OCI-LY1 (cell line): ENCODE results near the gene SAA2.

Experiments
- H2AFZ ChIP-seq: fragments of 200-600 bp; sonication (generic), shearing (Covaris generic); 2 replicates; pipeline ENCODE4 v1.6.0; 2014; ENCODE audit warnings: antibody characterized with exemption, mild to moderate bottlenecking, low read length
- H3F3A ChIP-seq: fragments of 200-600 bp; sonication (generic), shearing (Covaris generic); 2 replicates; pipeline ENCODE4 v1.6.0; 2014; ENCODE audit warnings: mild to moderate bottlenecking, antibody characterized with exemption, low read length, moderate library complexity; ENCODE audit not compliant: insufficient read depth
- H3K27ac ChIP-seq: fragments of 200-600 bp; sonication (generic); 2 replicates; pipeline ENCODE4 v1.5.1; 2014; ENCODE audit warnings: low read length, mixed run types, mild to moderate bottlenecking, low read depth; ENCODE audit not compliant: poor library complexity, severe bottlenecking
- H3K27me3 ChIP-seq: fragments of 200-600 bp; sonication (generic); 2 replicates; pipeline ENCODE4 v1.6.0; 2014; ENCODE audit warnings: antibody characterized with exemption, mild to moderate bottlenecking, low read length, moderate library complexity; ENCODE audit not compliant: insufficient read depth
- H3K36me3 ChIP-seq: fragments of 200-600 bp; sonication (generic); 2 replicates; pipeline ENCODE4 v1.6.1; 2014; ENCODE audit warnings: mild to moderate bottlenecking, antibody characterized with exemption, low read length, moderate library complexity, mixed read lengths; ENCODE audit not compliant: insufficient read depth
- H3K4me1 ChIP-seq: fragments of 200-600 bp; sonication (generic); 2 replicates; pipeline ENCODE4 v1.5.1; 2014; ENCODE audit warnings: mild to moderate bottlenecking, low read length, moderate library complexity; ENCODE audit not compliant: insufficient read depth, severe bottlenecking
- H3K4me2 ChIP-seq: fragments of 200-600 bp; sonication (generic), shearing (Covaris generic); 2 replicates; pipeline ENCODE4 v1.6.1; 2014; ENCODE audit warnings: low read length
- H3K4me3 ChIP-seq: fragments of 200-600 bp; sonication (generic); 2 replicates; pipeline ENCODE4 v1.5.1; 2014; ENCODE audit warnings: low read length, low read depth, mild to moderate bottlenecking, mixed read lengths; ENCODE audit not compliant: poor library complexity, severe bottlenecking
- H3K79me2 ChIP-seq: fragments of 200-600 bp; shearing (Covaris generic); 2 replicates; pipeline ENCODE4 v1.6.1; 2016; ENCODE audit warnings: mixed run types, low read length, mixed read lengths; ENCODE audit not compliant: insufficient read depth
- H3K9ac ChIP-seq: fragments of 200-600 bp; sonication (generic), shearing (Covaris generic); 2 replicates; pipeline ENCODE4 v1.6.1; 2014; ENCODE audit warnings: mild to moderate bottlenecking, low read length, mixed read lengths
- H3K9me2 ChIP-seq: fragments of 200-600 bp; sonication (generic), shearing (Covaris generic); 2 replicates; pipeline ENCODE4 v1.6.1; 2014; ENCODE audit warnings: low read depth, mild to moderate bottlenecking, low read length, mixed read lengths
- H3K9me3 ChIP-seq: fragments of 200-600 bp; shearing (Covaris generic); 2 replicates; pipeline ENCODE4 v1.6.1; 2014; ENCODE audit warnings: low read length, mixed read lengths
- H4K20me1 ChIP-seq: fragments of 200-600 bp; sonication (generic), shearing (Covaris generic); 2 replicates; pipeline ENCODE4 v1.6.0; 2016; ENCODE audit warnings: mild to moderate bottlenecking, low read length; ENCODE audit not compliant: insufficient read depth
- CTCF ChIP-seq: fragments of 200-600 bp; sonication (generic), shearing (Covaris generic); IDR thresholded peaks from 2 replicates; pipeline ENCODE4 v1.5.1; 2017; ENCODE audit warnings: mild to moderate bottlenecking, antibody characterized with exemption, low read length, moderate library complexity, mixed read lengths
- EZH2 ChIP-seq: fragments of 200-600 bp; sonication (generic), shearing (Covaris generic); IDR thresholded peaks from 2 replicates; pipeline ENCODE4 v1.8.0; 2017; ENCODE audit warnings: borderline replicate concordance, mixed run types, mild to moderate bottlenecking, antibody characterized with exemption, low read length, moderate library complexity, mixed read lengths

The SAA2 gene

GRCh38 chr11:18248561-18248960 lies at the start of gene SAA2:
Gene SAA2, minus strand, starts transcription at chr11:18248668. Its CDS starts 657 bp downstream, at chr11:18248011.
- Histone ChIP-seq H3K4me3 (no peak within 1 kb of the TSS), H3K4me1 (peaks cover 10% of the 10 kb centered on the region), H3F3A (no peaks in the 10 kb centered on the region), H3K9me2 (no peaks in the 10 kb centered on the region), H3K27me3 (no peaks in the 10 kb centered on the region), H3K27ac (no peak within 1 kb of the TSS), H4K20me1 (no peaks in the 10 kb centered on the region), H3K9me3 (no peaks in the 10 kb centered on the region), H3K4me2 (no peak within 1 kb of the TSS), H2AFZ (no peak within 1 kb of the TSS), H3K79me2 (no peaks in the 10 kb centered on the region), H3K9ac (no peak within 1 kb of the TSS), H3K36me3 (no peaks in the 10 kb centered on the region)
- no peak for TF ChIP-seq EZH2
- TF ChIP-seq CTCF, result no peak

GRCh38 chr11:18295316-18295715 lies 46.8 kb upstream of the SAA2 start:
- Histone ChIP-seq H3K4me2 (no peak overlapping the region), H3K79me2 (no peaks in the 10 kb centered on the region), H3K9me2 (no peaks in the 10 kb centered on the region), H2AFZ (no peak overlapping the region), H3K9me3 (no peaks in the 10 kb centered on the region), H3K36me3 (peaks cover 95% of the 10 kb centered on the region), H3K27me3 (no peaks in the 10 kb centered on the region), H3K27ac (no peak overlapping the region), H3K4me1 (no peaks in the 10 kb centered on the region), H4K20me1 (no peaks in the 10 kb centered on the region), H3K4me3 (no peak overlapping the region), H3F3A (no peaks in the 10 kb centered on the region), H3K9ac (no peak overlapping the region)
- TF ChIP-seq CTCF, result no peak
- TF ChIP-seq EZH2, result no peak

GRCh38 chr11:18294862-18295261 lies 46.4 kb upstream of the SAA2 start:
- H2AFZ ChIP-seq, result no peak overlapping the region
- no peak overlapping the region for H3K4me3 ChIP-seq
- H3K4me2 ChIP-seq, result no peak overlapping the region
- no peaks in the 10 kb centered on the region for H3K79me2 ChIP-seq
- H3F3A ChIP-seq, result no peaks in the 10 kb centered on the region
- TF ChIP-seq EZH2, result no peak
- TF ChIP-seq CTCF, result no peak
- H4K20me1 ChIP-seq, result no peaks in the 10 kb centered on the region
- no peaks in the 10 kb centered on the region for H3K9me2 ChIP-seq
- no peak overlapping the region for H3K9ac ChIP-seq
- H3K27me3 ChIP-seq, result no peaks in the 10 kb centered on the region
- peaks cover 95% of the 10 kb centered on the region for H3K36me3 ChIP-seq
- no peaks in the 10 kb centered on the region for H3K9me3 ChIP-seq
- H3K27ac ChIP-seq, result no peak overlapping the region
- no peaks in the 10 kb centered on the region for H3K4me1 ChIP-seq
